CD4-positive, alpha-beta T cell treated with Interleukin-17A for 1 hour (primary cell): Measurements from ENCODE around the gene FGFBP1.

ENCODE experiments used
- DNase-seq: peaks from one replicate; pipeline ENCODE4 v3.0.0-alpha.2; 2020

The FGFBP1 gene

DNA sequence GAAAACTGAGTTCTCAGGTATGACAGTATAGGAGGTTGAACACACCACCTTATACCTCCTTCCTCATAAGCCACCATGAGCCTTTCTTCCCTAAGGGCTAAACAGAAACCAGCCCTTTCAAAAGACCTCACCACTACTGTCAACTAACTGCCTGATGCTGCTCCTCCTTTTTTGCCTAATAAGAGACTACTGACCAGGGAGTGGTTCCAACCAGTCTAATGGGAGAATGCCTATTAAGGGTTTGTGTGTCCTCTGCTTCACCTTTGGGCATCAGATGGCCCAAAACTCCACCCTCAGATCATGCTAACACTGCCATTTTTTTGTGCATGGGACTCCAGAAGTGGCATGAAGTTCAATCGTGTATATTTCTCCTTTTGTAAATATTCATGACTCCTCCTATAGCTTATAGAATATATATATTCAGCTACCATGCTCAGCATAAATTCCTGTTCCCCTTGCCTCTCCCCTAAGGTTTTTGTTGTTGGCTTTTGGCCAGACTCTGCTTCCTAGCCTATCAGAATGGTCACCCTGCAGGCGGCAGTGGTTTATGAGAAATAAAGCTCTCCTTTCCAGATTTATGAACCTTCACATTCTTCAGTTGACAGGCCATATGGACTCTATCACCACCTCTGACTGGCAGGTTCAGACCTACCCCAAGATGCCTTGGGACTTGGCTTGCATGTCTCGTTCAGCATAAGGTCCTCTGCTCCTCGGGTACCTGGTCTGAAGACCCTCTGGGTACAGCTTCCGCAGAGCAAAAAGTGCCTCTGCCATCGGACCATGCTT is 28.2 kb downstream of the FGFBP1 start:
- DNase-seq: no peak

DNA sequence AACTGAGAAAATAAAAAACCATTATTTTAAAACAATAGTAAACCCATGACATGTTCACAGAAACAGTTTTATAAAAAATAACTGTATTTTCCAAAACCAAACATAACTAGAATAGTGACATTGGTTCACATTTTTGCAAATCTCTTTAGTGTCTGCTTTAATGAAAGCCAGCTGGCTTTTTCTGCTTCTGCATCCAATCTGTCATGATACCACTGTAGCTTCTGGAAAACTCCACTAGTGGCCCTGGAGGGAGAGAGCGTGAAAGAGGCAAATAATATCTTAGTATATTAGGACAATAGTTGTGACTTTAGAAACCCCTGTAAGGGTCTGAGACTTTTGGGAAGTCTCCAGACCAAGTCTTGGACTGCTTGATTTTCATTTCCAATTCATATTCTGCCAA is 31.1 kb downstream of the FGFBP1 start:
- DNase-seq: no peak

DNA sequence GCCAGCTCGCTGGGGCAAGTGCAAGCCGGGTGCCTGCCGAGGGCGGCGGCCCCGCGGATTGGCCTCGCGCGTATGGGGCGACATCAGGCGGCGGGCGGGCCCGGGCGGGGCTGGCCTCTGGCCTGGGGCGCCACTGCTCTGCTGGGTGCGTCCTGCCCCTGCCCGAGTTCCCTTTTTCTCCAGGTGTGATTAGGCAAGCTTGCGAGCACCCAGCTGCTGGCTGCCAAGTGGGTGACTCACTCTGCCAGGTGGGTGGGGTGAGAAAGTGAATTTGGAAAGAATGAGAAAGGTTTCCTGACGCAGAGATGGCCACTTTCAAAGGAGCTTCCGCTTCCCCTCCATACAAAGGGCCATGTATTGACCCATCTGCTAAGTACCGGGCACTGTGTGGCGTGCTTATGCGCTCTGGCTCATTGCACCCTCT is 32.5 kb downstream of the FGFBP1 start:
- no peak for DNase-seq

DNA sequence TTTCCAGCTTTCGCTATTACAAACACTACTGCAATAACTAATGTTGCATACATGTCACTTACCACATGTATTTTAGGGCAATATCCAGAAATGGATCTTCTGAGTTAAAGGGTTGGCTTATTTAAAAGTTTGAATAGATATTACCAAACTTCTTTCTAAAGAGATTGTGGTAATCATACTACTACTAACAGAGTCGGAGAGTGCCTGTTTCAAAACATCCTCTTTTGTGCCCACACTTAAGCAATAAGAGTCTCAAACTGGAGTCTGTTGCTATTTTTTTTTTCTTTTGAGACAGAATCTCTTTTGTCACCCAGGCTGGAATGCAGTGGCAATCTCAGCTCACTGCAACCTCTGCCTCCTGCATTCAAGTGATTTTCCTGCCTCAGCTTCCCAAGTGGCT is 35.8 kb downstream of the FGFBP1 start:
- no peak for DNase-seq

DNA sequence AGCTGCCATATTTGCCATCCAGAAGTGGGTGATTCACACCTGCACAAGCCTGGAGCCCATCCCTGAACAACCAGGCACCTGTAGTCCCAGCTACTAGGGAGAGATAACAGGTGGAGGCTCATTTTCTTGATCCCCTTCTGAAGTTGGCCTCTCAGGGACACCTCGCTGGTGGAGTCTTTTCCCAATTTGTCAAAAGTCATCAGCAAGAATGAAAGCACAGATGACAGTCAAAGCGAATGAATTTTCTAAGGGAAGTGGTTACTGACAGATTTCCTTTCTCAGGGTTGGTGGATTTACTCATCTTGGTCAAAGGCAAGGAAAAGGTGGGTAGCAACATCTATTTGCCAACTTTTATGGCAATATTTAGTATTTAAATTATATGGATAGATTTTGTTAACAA is 36.5 kb downstream of the FGFBP1 start:
- no peak for DNase-seq

DNA sequence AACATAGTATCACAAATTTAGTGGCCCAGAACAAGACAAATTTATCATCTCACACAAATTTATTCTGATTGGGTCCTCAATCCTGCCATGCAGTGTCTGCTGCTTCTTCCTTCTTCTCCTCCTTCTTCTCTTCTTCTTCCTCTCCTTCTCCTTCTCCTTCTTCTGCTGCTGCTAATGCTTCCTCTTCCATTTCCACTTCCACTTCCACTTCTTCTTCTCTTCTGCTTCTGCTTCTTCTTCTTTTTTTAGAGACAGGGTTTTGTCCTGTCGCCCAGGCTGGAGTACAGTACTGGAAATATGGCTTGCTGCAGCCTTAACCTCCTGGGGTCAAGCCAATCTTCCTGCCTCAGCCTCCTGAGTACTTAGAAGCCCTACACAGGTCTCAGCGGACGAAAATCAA is 37.5 kb downstream of the FGFBP1 start:
- DNase-seq: no peak

DNA sequence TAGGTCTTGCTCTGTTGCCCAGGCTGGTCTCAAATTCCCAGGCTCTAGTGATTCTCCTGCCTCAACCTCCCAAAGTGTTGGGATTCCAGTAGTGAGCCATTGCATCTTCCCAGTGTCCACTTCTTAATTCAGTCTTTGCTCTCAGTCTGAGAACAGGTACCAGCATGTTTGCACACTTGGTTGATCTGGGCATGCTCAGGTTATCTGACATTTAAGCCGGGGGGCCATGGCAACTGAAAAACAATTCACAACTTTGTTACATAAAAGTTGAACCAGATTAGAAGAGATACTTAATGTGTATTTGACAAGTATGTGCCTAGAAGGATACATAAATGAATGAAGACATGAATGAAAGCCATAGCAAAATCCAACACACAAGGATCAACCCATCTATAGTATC is 39.0 kb downstream of the FGFBP1 start:
- no peak for DNase-seq

DNA sequence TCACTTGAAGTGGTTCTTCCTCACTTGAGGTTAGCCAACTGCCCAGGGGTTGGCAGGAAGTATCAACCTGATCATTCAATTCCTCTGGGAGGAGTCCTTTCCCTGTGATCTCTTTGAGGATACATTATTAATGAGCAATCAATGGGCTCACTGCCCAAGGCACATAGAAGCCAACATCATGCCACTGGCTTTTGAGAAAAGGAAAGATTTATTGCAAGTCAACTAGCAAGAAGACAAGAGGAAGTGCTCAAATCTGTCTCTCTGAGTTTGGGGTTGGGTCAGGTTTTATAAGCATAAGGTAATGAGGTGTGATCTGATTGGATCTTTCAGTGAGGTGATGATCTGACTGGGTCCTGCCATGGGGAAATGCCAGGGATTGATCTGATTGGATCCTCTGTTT is 39.6 kb downstream of the FGFBP1 start:
- DNase-seq: no peak

DNA sequence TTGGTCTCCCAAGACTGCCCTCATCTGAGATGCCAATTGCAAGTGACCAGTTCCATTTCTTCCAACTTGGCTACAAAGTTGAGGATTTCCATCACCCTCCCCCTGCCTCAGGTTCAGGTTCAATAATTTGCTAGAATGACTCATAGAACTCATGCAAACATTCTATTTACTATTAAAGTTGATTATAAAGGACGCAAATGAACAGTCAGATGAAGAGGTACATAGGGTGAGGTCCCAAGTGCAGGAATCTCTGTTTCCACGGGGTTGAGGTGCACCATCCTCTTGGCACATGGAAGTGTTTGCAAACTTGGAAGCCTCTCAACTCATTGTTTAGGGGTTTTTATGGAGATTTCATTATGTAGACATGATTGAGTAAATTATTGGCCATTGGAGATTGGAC is 41.0 kb downstream of the FGFBP1 start:
- DNase-seq: no peak

DNA sequence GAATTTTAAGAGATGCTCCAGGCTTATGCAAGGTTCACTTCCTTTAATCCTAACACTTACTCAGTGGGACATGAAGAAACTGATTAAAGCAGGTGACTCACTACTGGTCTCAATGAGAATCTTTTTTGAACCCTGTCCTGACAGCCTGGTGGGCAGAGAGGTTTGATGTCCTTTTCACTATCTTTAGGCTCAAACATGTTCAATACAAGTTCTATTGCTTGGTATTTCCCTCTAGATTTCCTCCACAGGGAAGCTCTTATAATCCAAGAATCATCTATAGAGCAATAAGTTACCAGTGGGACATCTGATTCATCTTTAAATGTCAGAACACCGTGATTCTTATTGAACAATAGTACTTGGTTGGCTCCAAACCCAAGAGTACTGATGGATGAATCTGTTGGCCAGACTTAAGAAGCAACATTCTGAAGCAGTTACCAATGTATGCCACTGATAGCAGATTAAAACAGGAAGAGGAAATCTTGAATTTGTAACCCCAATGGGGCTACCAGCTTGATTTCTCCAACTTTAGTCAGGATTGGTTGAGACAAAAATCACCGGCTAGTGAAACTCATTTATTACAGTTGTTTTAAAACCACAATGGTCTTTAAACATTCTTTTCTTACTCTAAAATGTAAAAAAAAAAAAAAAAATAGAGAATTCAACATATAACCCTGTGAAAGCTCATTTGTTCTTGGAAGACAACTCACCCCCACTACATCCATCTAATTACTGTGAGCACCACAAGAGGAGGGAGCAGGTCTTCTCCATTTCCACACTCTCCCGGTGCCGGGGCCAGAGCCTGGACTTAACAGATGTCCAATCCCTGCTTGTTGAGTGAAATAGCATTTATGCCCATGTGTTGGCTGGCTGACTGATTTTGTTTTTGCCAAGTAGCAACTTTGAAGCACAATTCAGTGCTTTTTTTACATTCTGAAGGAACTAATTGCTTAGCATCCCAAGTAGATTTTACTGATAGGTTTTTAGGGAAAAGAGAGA is 43.3 kb downstream of the FGFBP1 start:
- DNase-seq: no peak

DNA sequence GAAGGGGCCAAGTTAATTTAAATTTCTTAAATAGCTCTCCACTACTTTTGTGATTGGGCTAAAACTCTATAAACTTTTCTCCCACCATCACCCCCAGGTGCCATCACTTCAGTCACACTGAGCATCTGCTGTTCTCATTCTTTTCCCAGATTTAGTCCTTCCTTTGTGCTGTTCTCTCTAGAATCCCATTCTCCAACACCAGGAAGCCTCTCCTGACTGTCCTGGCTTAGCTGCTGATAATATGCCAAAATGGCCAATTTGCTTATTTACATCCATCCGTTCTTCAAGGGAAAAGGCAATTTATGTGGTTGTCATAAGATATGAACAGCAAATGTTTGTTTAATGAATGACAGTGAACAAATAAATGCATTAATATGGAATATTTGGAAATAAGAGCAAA is 44.1 kb downstream of the FGFBP1 start:
- DNase-seq: no peak

DNA sequence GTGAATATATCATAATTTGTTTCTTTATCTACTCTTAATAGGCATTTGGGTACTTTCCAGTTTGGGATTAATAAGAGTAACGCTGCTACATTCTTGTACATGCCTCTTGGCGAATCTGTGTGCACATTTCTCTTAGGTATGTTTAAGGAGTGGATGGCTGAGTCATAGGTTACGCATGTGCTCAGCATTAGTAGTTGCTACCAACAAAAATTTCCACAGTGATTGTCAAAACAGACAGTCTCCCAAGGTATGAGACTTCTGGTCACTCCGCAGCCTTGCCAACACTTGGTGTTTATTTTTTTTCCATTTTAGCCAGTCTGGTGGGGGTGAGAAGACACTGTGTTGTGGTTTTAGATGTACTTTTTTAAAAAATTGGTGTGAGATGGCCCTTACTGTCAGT is 44.6 kb downstream of the FGFBP1 start:
- DNase-seq: no peak

DNA sequence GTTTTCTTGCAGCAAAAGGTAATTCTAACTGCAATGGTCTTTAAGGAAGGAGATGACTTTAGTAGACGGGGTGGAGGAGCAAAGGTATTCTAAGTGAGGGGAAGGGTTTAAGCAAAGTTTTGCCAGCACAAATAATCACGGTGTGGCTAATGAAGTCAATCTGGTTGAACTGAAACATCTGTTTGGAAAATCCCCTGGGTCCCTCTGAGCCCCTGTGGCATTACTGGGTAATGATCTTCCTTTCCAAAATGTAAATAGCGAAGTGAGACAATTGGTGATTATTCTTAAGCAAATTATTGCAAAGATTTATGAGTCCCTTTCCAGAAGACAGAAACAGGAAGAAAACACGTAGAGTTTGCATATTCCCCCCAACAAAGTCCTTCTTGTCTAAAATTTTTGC is 47.2 kb downstream of the FGFBP1 start:
- no peak for DNase-seq

DNA sequence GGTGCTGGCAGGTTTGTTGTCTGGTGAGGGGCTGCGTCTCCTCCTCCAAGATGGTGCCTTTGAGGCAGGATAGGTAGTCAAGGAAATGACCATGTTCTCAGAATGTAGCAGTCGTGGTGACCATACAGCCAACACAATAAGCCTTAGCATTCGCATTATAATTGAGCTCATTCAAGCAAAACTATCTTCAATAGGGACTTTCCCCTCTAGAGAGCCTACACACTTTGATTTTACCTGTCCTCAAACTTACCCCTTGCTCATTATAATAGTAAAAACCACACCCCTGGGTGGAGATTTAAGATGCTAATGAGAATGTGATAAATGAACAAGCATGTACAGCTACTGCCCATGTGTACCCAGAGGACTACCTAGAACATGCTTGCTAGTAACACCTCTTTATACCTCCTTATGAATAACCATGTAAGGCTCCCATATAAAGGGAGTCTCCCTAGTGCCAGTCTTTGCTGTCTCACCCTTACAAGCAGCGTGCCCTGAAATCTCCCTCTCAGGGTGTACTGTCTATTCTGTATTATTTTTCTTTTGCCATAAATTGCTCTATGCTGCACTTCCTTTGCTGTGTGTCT is 48.2 kb downstream of the FGFBP1 start:
- no peak for DNase-seq

DNA sequence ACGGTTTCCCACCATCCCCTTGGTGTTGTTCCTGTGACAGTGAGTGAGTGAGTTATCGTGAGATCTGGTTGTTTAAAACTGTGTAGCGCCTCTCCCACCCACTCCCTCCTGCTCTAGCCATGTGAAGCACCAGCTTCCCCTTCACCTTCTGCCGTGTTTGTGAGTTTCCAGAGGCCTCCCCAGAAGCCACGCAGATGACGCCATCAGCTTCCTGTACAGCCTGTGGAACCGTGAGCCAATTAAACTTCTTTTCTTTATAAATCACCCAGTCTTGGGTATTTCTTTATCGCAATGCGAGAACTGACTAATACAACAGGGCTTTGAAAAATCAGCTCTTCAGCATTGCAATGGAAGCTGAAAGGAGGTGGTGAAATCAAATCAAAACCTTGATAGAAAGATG is 50.0 kb downstream of the FGFBP1 start:
- no peak for DNase-seq
